ENCODE results near the gene EPHB2. TPM values are rescaled to one million over a fixed set of nuclear protein-coding genes. Genes with fewer than 3 reads are reported as not detected.

The EPHB2 gene
- total and polyA plus RNA-seq, 2 donors (not counting 3 experiments of a cell fraction or from before 2014, with no cell fraction given) = 50.8 to 69.1 TPM

DNA sequence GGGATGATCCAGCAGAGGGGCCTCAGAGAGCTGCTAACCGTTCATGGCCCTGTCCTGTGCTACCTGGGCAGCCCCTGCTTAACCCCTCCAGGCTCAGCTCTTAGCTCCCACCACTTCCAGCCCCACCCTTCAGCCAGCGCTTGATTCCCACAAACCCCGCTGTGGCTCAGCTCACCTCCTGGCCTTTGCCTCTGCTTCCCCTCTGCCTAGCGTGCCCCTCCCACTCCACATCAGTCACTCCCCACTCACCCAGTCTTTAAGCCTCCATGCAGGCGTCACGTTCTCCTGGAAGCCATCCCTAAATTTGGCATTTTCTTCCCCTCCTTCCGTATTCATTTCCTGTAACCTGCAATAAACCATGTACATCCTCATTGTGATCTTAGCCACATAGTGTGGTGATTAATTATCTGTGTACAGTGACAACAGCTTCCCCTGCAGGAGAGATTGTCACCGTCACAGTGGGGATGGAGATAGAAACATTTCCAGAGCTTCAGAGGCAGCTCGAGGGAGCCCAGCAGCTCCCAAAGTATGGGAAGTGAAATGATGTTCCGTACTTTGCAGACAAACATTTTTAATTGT lies 65.5 kb downstream of the EPHB2 start:
- Histone ChIP-seq H3K9me3 (replicated peaks; ENCODE audit: control insufficient read depth, insufficient read depth, low read length) (no peaks in the 10 kb centered on the region), H3K79me2 (ENCODE audit: control insufficient read depth, insufficient read depth, low read length) (peaks cover 26% of the 10 kb centered on the region), H3K4me1 (ENCODE audit: control insufficient read depth, extremely low read depth, insufficient read depth, low read length) (peaks cover 4% of the 10 kb centered on the region), H3K27ac (ENCODE audit: insufficient read depth, low read depth, low read length) (no peak overlapping the region), H3K9ac (replicated peaks; ENCODE audit: extremely low read depth, insufficient read depth, low read length) (no peak overlapping the region), H2AFZ (ENCODE audit: low read depth, low read length) (no peak overlapping the region), H3K9me1 (replicated peaks; ENCODE audit: control insufficient read depth, extremely low read depth, insufficient read depth, low read length) (no peaks in the 10 kb centered on the region), H3K4me2 (ENCODE audit: insufficient read depth, low read length) (no peak overlapping the region), H3K27me3 (ENCODE audit: control insufficient read depth in 2 of 2, insufficient read depth in 2 of 2, low read length in 2 of 2) (no peaks in the 10 kb centered on the region), H3K36me3 (ENCODE audit: control insufficient read depth in 2 of 2, extremely low read depth in 1 of 2, insufficient read depth in 2 of 2, low read length in 2 of 2) (no peaks in the 10 kb centered on the region), H3K4me3 (replicated peaks in 1 of 3; ENCODE audit: insufficient read depth in 1 of 3, low read depth in 1 of 3, low read length in 3 of 3) (no peak overlapping the region), H4K20me1 (replicated peaks; ENCODE audit: control insufficient read depth, extremely low read depth, insufficient read depth, low read length) (no peaks in the 10 kb centered on the region)
- ChIA-PET CTCF (interaction anchor here (0.8 to 2.0 kb wide), 6 partner anchors 10 to 102 kb away, joined by 3 to 9 read pairs (median 6); no protein-coding TSS in a partner anchor), POLR2A (no interaction called here)
- no TSS peak for BruUV-seq (replicated peaks)
- intact Hi-C loops (cut with micrococcal nuclease) (loop anchor here (1.0 kb wide), 1 partner anchor 72 kb away; no protein-coding TSS in a partner anchor), dilution Hi-C loops (cut with MboI; ENCODE audit: extremely low pct_ligation_motif_present, low sequenced_read_pairs) (no loop called here)
- FAIRE-seq (no peak), DNase-seq (ENCODE audit: low read depth, low spot score) (no peak)
- TF ChIP-seq GATA2 (IDR thresholded peaks at IDR 0.05; ENCODE audit: insufficient read depth, insufficient read length, low read depth, low read length) (no peak), MYC (IDR thresholded peaks at IDR 0.05; ENCODE audit: low read depth, low read length) (no peak), FOS (IDR thresholded peaks at IDR 0.05; ENCODE audit: borderline replicate concordance, insufficient read depth, low read length) (no peak), JUN (IDR thresholded peaks at IDR 0.05; ENCODE audit: borderline replicate concordance, insufficient read depth, insufficient read length, low read depth) (no peak), POLR2AphosphoS5 (IDR thresholded peaks at IDR 0.05; ENCODE audit: insufficient read depth, low read depth, low read length) (no peak), EZH2 (IDR thresholded peaks at IDR 0.05; ENCODE audit: borderline replicate concordance, low read depth, low read length, severe bottlenecking) (no peak), POLR2A (IDR thresholded peaks at IDR 0.05; ENCODE audit: low read depth, low read length) (no peak)
- TF ChIP-seq, protein P1, sequence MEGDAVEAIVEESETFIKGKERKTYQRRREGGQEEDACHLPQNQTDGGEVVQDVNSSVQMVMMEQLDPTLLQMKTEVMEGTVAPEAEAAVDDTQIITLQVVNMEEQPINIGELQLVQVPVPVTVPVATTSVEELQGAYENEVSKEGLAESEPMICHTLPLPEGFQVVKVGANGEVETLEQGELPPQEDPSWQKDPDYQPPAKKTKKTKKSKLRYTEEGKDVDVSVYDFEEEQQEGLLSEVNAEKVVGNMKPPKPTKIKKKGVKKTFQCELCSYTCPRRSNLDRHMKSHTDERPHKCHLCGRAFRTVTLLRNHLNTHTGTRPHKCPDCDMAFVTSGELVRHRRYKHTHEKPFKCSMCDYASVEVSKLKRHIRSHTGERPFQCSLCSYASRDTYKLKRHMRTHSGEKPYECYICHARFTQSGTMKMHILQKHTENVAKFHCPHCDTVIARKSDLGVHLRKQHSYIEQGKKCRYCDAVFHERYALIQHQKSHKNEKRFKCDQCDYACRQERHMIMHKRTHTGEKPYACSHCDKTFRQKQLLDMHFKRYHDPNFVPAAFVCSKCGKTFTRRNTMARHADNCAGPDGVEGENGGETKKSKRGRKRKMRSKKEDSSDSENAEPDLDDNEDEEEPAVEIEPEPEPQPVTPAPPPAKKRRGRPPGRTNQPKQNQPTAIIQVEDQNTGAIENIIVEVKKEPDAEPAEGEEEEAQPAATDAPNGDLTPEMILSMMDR (IDR thresholded peaks at IDR 0.05; ENCODE audit: extremely low read depth in 1 of 2, insufficient read depth in 1 of 2, low read depth in 1 of 2, low read length in 2 of 2) = no peak
- TF ChIP-seq, protein P2, sequence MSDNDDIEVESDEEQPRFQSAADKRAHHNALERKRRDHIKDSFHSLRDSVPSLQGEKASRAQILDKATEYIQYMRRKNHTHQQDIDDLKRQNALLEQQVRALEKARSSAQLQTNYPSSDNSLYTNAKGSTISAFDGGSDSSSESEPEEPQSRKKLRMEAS (IDR thresholded peaks at IDR 0.05; ENCODE audit: insufficient read depth, insufficient read length) = no peak
